Neuron (in vitro differentiated cells): ENCODE data around the gene DCAF15.
A peak's percentile ranks its signal among the peaks of the same experiment; 100 is the strongest.

ENCODE experiments used
- H2AFZ ChIP-seq: one replicate; pipeline ENCODE4 v1.6.1; 2013; ENCODE audit warnings: low read depth, mild to moderate bottlenecking, inconsistent platforms, low read length, moderate library complexity
- H3K27me3 ChIP-seq: one replicate; pipeline ENCODE4 v1.6.1; 2013; ENCODE audit warnings: low read length; ENCODE audit not compliant: insufficient read depth
- H3K36me3 ChIP-seq: one replicate; pipeline ENCODE4 v1.6.1; 2013; ENCODE audit warnings: low read length; ENCODE audit not compliant: insufficient read depth
- H3K4me1 ChIP-seq: one replicate; pipeline ENCODE4 v1.6.1; 2013; ENCODE audit warnings: low read length; ENCODE audit not compliant: insufficient read depth
- H3K4me3 ChIP-seq: 2 replicates; pipeline ENCODE4 v1.5.1; 2013; ENCODE audit warnings: mild to moderate bottlenecking, low read length, moderate library complexity
- H3K9me3 ChIP-seq: one replicate; pipeline ENCODE4 v1.6.1; 2013; ENCODE audit warnings: low read length

The DCAF15 gene

DNA sequence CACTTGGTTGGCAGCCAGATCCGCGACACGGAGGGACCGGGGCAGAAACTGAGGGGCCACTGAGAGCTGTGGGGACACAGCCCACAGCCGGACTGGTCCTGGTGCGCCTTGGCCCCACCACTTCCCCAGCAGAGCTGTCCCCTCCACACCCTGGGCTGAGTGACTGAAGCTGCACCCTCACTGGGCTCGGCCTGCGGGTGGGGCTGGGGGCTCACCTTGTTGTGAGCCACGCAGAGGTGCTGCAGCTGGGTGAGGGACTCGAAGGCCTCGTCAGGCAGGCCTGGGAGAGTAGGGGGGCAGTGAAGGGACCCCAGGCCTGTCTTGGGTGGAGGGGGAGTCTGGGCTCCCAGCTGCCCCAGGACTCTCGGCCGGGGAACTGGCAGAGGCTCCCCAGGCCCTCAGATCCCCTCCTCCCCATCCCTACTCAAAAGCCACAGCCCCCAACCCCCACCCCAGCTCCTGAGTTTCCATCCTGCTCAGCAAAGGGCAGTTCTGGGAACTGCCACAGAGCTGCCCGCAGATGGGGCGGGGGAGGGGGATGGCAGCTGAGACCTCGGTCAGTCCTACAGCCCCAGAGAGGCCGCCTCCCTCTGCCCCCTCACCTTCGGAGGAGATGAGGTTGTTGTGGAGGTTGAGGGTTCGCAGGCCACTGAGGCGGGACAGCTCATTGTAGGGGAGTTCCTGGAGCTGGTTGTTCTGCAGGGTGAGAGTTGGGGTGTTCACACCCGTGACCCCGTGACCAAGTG lies 16.4 kb upstream of the DCAF15 start:
- peaks cover 24% of the 10 kb centered on the region for H3K4me1 ChIP-seq
- no peaks in the 10 kb centered on the region for H3K27me3 ChIP-seq

GRCh38 chr19:13937479-13938300 lies 14.6 kb upstream of the DCAF15 start:
- H3K4me1 ChIP-seq, result peaks cover 24% of the 10 kb centered on the region
- H3K9me3 ChIP-seq, result no peaks in the 10 kb centered on the region
- no peaks in the 10 kb centered on the region for H3K27me3 ChIP-seq
- peak overlapping the region; percentile 1 for H2AFZ ChIP-seq
- H3K4me3 ChIP-seq, result peak overlapping the region; percentile 29
- no peaks in the 10 kb centered on the region for H3K36me3 ChIP-seq

More for the DNA sequence above, 16.4 kb upstream of the DCAF15 start:
- Histone ChIP-seq H3K9me3 (no peaks in the 10 kb centered on the region), H3K4me3 (no peak overlapping the region), H3K36me3 (no peaks in the 10 kb centered on the region), H2AFZ (no peak overlapping the region)

- Histone ChIP-seq H2AFZ (peak within 1 kb of the TSS; percentile 1), H3K9me3 (no peaks in the 10 kb centered on the region), H3K4me1 (peaks cover 24% of the 10 kb centered on the region), H3K36me3 (no peaks in the 10 kb centered on the region), H3K27me3 (no peaks in the 10 kb centered on the region), H3K4me3 (peak within 1 kb of the TSS; percentile 29)
Measured at GRCh38 chr19:13938301-13939064, 13.8 kb upstream of the DCAF15 start, which contains the start of gene PODNL1. PODNL1 (minus strand) TSS chr19:13938417; CDS start chr19:13938181, 236 bp downstream.

GRCh38 chr19:13942023-13942684 lies 10.2 kb upstream of the DCAF15 start:
- Histone ChIP-seq H3K9me3 (no peaks in the 10 kb centered on the region), H3K4me3 (no peak overlapping the region), H3K4me1 (peaks cover 12% of the 10 kb centered on the region), H3K27me3 (no peaks in the 10 kb centered on the region), H2AFZ (no peak overlapping the region), H3K36me3 (no peaks in the 10 kb centered on the region)

DNA sequence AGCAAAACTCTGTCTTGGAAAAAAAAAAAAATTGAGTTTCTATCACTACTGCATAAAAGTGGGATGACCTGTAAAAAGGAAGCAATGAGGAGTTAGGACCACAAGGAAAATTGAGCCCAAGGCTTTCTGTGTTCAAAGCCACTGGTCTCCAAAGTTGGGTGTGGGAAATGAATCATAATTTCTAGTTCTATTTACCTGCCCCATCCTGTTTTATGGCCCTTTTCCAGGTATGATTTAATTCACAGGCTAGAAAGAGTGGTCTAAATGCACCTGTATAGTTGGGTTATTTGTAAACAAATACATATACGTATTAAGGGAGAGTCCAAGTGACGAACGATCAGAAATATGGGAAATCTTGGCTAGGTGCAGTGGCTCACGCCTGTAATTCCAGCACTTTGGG lies 5.9 kb upstream of the DCAF15 start:
- Histone ChIP-seq H3K27me3 (no peaks in the 10 kb centered on the region), H2AFZ (no peak overlapping the region), H3K4me1 (no peaks in the 10 kb centered on the region), H3K36me3 (no peaks in the 10 kb centered on the region), H3K9me3 (no peaks in the 10 kb centered on the region), H3K4me3 (no peak overlapping the region)

GRCh38 chr19:13951043-13951442 lies 1.3 kb upstream of the DCAF15 start:
- H2AFZ ChIP-seq, result no peak overlapping the region

DNA sequence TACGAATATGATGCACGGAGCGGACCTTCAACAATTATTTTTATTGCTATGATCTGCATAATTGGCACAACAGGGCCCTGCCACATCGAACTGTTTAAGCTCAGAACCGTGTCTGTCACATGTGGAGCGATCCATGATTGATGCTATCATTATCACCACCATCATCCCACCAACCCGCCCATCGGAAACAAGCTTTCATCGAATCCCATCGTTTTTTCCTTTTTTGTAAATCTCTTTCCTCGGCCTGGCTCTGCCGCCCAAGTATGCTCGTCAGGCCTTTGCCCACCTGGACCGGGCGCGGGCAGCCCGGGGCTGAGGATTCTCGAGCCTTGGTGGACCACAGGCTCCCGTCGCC lies 533 bp upstream of the DCAF15 start:
- peaks cover 25% of the 10 kb centered on the region for H3K36me3 ChIP-seq
- peak overlapping the region; percentile 35 for H2AFZ ChIP-seq
- H3K27me3 ChIP-seq, result no peaks in the 10 kb centered on the region
- H3K9me3 ChIP-seq, result no peaks in the 10 kb centered on the region
- H3K4me1 ChIP-seq, result peaks cover 7% of the 10 kb centered on the region
- peak overlapping the region; percentile 51 for H3K4me3 ChIP-seq

More at GRCh38 chr19:13951043-13951442, 1.3 kb upstream of the DCAF15 start:
- Histone ChIP-seq H3K4me3 (no peak overlapping the region), H3K4me1 (peaks cover 7% of the 10 kb centered on the region), H3K36me3 (peaks cover 18% of the 10 kb centered on the region), H3K9me3 (no peaks in the 10 kb centered on the region), H3K27me3 (no peaks in the 10 kb centered on the region)

DNA sequence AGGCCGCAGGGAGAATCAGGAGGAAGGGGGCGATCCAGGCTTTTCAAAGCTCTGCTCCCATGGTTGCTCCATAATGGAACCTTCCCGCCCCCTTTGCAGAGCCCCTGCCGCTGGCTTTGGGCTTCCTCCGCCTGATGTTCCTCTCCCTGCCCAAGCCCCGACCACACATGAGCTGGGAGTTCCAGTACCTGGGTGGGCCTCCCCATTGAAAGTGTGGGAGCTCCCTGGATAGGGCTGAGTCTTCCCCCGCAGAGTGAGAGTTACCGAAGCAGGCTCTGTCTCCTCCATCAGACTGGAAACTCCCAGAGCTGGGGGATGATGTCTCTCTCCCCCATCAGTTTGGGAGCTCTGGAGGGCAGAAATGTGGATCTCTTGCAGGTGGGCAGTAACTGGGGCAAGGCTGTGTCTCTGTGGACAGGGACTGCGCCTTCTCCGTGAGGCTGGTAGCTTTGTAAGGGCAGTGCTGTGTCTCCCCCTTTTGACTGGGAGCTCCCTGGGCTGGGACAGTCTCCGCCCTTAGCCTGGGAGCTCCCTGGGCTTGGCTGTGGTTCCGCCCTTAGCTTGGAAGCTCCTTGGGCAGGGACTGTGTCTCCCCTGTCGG lies 722 bp downstream of the DCAF15 start:
- Histone ChIP-seq H2AFZ (no peak overlapping the region), H3K4me1 (peaks cover 7% of the 10 kb centered on the region), H3K4me3 (peak overlapping the region; percentile 89), H3K9me3 (no peaks in the 10 kb centered on the region), H3K27me3 (no peaks in the 10 kb centered on the region), H3K36me3 (peaks cover 38% of the 10 kb centered on the region)

GRCh38 chr19:13954185-13954584 lies 1.9 kb downstream of the DCAF15 start:
- Histone ChIP-seq H2AFZ (no peak overlapping the region), H3K9me3 (no peaks in the 10 kb centered on the region), H3K27me3 (no peaks in the 10 kb centered on the region), H3K36me3 (peaks cover 49% of the 10 kb centered on the region), H3K4me3 (no peak overlapping the region), H3K4me1 (peaks cover 7% of the 10 kb centered on the region)

DNA sequence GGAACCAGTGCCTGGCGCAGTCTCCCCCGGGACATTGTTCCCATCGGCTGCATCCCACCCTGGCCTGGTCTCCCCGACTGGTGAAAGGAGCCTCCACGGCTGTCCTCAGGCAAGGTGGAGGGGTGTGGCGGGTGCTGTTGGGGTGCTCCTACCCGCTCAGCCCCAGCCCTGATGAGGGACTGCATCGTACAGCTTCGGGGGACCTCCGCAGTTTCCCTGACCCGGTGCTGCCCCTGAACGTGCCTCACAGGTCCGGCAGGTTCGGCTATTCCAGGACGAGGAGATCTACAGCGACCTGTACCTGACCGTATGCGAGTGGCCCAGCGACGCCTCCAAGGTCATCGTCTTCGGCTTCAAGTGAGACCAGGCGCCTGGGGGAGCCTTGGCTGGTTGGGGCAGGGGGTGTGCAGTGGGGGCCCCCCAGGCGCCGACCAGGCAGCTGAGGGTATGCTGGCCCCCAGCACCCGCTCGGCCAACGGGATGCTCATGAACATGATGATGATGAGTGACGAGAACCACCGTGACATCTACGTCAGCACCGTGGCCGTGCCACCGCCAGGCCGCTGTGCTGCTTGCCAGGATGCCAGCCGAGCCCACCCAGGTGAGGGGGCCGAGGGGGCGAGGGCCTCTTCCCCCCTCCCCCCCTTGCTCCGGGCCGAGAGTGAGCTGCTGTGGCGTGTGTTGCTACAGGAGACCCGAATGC lies 3.5 kb downstream of the DCAF15 start:
- H3K27me3 ChIP-seq, result no peaks in the 10 kb centered on the region
- peaks cover 64% of the 10 kb centered on the region for H3K36me3 ChIP-seq
- H3K9me3 ChIP-seq, result no peaks in the 10 kb centered on the region
- peaks cover 7% of the 10 kb centered on the region for H3K4me1 ChIP-seq
- no peak overlapping the region for H3K4me3 ChIP-seq
- H2AFZ ChIP-seq, result no peak overlapping the region

DNA sequence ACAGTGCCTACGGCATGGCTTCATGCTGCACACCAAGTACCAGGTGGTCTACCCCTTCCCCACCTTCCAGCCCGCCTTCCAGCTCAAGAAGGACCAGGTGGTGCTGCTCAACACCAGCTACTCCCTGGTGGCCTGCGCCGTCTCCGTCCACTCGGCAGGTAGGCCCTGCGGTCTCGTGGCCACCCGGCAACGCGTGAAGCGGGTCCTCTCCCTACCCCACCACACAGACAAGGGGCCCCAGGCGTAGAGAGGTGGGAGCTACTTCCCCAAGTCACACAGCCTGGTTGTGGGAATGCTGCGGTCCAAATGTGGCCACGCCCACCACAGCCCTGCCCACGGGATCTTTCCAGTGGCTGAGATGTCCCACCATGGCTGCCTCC lies 4.0 kb downstream of the DCAF15 start:
- Histone ChIP-seq H3K27me3 (no peaks in the 10 kb centered on the region), H3K9me3 (no peaks in the 10 kb centered on the region), H3K36me3 (peaks cover 66% of the 10 kb centered on the region), H2AFZ (no peak overlapping the region), H3K4me3 (no peak overlapping the region), H3K4me1 (peaks cover 7% of the 10 kb centered on the region)

- Histone ChIP-seq H3K27me3 (no peaks in the 10 kb centered on the region), H3K4me3 (no peak overlapping the region), H3K9me3 (no peaks in the 10 kb centered on the region), H3K36me3 (peaks cover 66% of the 10 kb centered on the region), H2AFZ (no peak overlapping the region), H3K4me1 (peaks cover 7% of the 10 kb centered on the region)
Measured at GRCh38 chr19:13957051-13957450, 4.7 kb downstream of the DCAF15 start.
